Activated CD8-positive, alpha-beta memory T cell treated with anti-CD3 and anti-CD28 coated beads, Interleukin-2, amount 10 ng/mL, durations not matched to agents 7 days and 5 days (primary cell): Measurements from ENCODE around the gene CHD6. TPM values are rescaled to one million over a fixed set of nuclear protein-coding genes. Genes with fewer than 3 reads are reported as not detected.

Experiments
- ATAC-seq: fragments of 150-1000 bp; cut with Tn5 transposase; one replicate; pipeline ENCODE4 v1.10.0; 2021; ENCODE audit warnings: moderate library complexity
- CTCF ChIA-PET: fragments of 350-600 bp; sonication (Branson Sonifier 250); formaldehyde crosslinking; loops from one replicate; lab custom pipeline; 2021; ENCODE audit warnings: antibody characterized with exemption; lab: Charles Lee
- DNase-seq: peaks from one replicate; pipeline ENCODE4 v3.0.0-alpha.2; 2020
- H3K27ac Mint-ChIP-seq: one replicate; pipeline ENCODE4 v1.8.0; 2021; ENCODE audit warnings: mild to moderate bottlenecking, mixed read lengths
- H3K27me3 Mint-ChIP-seq: one replicate; pipeline ENCODE4 v1.8.0; 2021; ENCODE audit warnings: mixed read lengths
- H3K36me3 Mint-ChIP-seq: one replicate; pipeline ENCODE4 v1.8.0; 2021; ENCODE audit warnings: mild to moderate bottlenecking, mixed read lengths
- H3K4me1 Mint-ChIP-seq: one replicate; pipeline ENCODE4 v1.8.0; 2021; ENCODE audit warnings: mixed read lengths
- H3K4me3 Mint-ChIP-seq: one replicate; pipeline ENCODE4 v1.8.0; 2021; ENCODE audit warnings: mild to moderate bottlenecking, moderate library complexity, mixed read lengths
- H3K9me3 Mint-ChIP-seq: one replicate; pipeline ENCODE4 v1.8.0; 2022; ENCODE audit warnings: low read depth, mixed read lengths
- total RNA-seq, 2 experiments: library from RNA; stranded (reverse); gene quantifications; one replicate each; pipeline ENCODE4 v1.2.3, GENCODE V29; 2021

The CHD6 gene
- total RNA-seq, 2 experiments from 2014 or later = 32.2 to 33.5 TPM

DNA sequence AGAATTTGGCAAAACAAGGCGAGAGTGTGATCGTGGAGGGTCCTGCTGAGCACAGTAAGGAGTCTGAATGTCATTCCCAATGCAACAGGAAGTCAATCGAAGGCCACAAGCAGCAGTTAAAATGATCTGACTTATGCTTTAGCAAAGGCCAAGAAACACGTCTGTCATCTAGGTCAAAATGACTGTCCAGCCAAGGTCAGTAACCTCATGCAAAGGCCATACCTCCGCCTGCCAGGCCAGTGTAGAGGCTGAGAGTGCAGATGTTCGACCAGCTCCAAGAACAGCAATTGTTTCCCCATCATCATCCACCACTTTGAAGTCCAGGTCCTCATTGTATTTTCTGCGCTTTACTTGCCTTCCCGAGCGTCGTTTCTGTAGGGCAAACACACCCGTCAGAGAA lies 105.6 kb downstream of the CHD6 start:
- ATAC-seq = no peak
- H3K9me3 Mint-ChIP-seq = no peaks in the 10 kb centered on the region
- CTCF ChIA-PET = no interaction called here
- H3K27ac Mint-ChIP-seq = no peak overlapping the region
- DNase-seq = no peak
- no peaks in the 10 kb centered on the region for H3K27me3 Mint-ChIP-seq
- peaks cover 23% of the 10 kb centered on the region for H3K36me3 Mint-ChIP-seq
- peaks cover 2% of the 10 kb centered on the region for H3K4me1 Mint-ChIP-seq
- no peak overlapping the region for H3K4me3 Mint-ChIP-seq

DNA sequence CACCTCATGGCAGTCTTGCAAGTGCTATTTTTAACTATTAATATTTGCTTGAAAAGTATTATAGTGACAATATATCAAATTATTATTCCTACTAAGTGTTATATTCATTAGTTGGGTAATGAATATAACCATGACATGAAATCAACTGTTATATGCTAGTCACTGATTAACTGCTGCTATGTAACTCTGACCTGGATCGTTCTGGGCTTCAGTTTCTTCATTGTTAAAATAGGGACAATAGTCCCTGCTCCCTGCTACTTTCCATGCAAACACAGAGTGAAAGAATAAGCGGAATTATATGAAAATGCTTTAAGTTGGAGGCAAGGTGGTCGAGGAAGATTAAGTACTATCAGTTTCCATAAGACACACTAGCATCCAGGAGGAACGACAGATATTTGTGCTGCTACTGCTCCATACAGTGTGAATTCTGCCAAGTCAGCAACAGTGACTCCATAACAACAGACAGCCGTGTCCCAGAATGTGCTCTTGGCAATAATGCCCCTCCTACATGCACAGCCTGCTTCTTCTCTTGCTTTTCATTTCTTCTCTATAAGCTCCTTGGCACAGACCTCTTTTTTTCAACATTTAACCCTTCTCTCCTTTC lies 107.2 kb downstream of the CHD6 start:
- Mint-ChIP-seq H3K36me3 (peaks cover 25% of the 10 kb centered on the region), H3K4me3 (no peak overlapping the region), H3K9me3 (no peaks in the 10 kb centered on the region), H3K27me3 (no peaks in the 10 kb centered on the region), H3K4me1 (peaks cover 2% of the 10 kb centered on the region), H3K27ac (no peak overlapping the region)
- no peak for DNase-seq
- CTCF ChIA-PET = no interaction called here
- ATAC-seq = no peak

DNA sequence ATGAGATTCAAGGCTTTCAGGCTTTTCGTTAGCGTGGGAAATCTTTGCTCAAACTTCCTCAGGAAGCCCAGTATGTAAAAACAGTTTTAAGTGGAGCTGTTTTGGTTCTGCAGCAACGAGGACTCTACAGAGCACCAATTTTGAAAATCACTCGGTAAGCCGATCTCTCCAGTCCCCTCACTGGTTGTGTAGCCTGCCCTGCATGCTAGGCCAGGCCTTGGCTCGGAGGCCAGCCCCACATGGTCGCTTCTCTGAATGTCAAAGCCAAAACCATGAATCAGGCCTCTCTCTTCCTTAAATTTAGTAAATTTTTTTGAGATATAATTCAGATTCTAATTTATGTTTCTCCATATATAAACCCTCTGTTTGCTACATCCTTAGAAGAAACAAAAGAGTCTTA lies 108.0 kb downstream of the CHD6 start:
- peaks cover 30% of the 10 kb centered on the region for H3K36me3 Mint-ChIP-seq
- ATAC-seq (no peak), DNase-seq (no peak)
- no peak overlapping the region for H3K27ac Mint-ChIP-seq
- CTCF ChIA-PET = no interaction called here
- no peak overlapping the region for H3K4me3 Mint-ChIP-seq
- peaks cover 2% of the 10 kb centered on the region for H3K4me1 Mint-ChIP-seq
- H3K9me3 Mint-ChIP-seq = peaks cover 2% of the 10 kb centered on the region
- no peaks in the 10 kb centered on the region for H3K27me3 Mint-ChIP-seq

DNA sequence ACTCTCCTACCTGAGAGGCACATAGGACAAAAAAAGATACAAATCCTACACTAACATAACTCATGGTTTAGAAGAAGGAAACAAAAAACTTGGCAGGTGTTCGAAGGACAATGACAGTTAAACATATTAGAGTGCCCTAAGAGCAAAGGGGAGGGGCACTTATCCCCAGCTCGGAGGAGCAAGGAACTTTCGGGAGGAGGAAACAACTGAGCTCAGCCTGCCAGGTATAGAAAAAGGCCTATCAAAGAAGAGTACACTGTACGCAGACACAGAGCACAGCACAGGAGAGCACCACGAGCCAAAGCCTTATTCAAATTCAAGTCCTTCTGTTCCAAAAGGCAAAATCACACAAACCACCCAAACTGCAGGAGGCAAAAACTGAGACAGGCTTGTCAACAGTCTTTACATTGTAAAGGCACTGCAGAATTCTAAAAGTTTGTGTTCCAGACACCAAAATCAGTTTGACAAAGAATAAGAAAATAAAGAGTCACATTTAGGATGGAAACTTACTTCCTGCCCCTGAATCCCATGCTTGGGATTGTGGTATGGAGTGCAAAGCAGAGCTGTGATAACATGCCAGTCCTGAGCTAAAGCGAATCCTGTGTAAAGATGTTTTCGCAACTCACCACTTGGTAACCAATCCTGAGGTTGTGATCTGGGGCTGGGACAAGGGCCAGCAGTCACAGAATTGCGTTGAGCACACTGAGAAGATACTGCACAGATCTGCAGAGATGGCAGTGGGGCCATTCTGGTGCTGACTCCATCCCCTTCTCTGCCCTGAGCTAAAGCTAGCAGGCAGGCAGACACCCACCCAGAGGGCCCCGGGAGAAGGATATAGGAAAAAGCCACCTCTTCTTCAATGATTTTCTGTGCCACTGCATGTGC lies 108.6 kb downstream of the CHD6 start:
- H3K27me3 Mint-ChIP-seq = no peaks in the 10 kb centered on the region
- ATAC-seq (no peak), DNase-seq (no peak)
- no peak overlapping the region for H3K4me3 Mint-ChIP-seq
- peaks cover 33% of the 10 kb centered on the region for H3K36me3 Mint-ChIP-seq
- H3K4me1 Mint-ChIP-seq = peaks cover 2% of the 10 kb centered on the region
- H3K9me3 Mint-ChIP-seq = peaks cover 2% of the 10 kb centered on the region
- H3K27ac Mint-ChIP-seq = no peak overlapping the region
- CTCF ChIA-PET = no interaction called here

DNA sequence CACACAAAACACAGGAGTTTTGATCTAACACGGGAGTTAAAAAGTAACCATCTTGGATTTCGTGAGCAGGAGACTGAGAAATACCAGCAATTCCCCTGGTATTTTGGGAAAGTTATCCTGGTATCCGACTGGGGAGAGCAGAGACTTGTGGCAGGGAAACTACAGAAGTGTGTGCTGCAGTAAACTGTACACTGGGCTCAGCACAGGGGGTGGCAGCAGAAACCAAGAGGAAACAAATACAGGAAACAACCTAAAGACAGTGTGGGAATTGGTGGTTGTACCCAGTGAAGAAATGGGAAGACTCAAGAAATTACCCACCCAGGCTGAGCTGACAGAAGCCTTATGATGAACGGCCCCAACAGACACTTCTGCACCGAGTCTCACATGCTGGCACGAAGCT lies 109.8 kb downstream of the CHD6 start:
- Mint-ChIP-seq H3K9me3 (peaks cover 4% of the 10 kb centered on the region), H3K4me1 (peaks cover 2% of the 10 kb centered on the region), H3K36me3 (peaks cover 29% of the 10 kb centered on the region), H3K27me3 (no peaks in the 10 kb centered on the region), H3K4me3 (no peak overlapping the region), H3K27ac (no peak overlapping the region)
- CTCF ChIA-PET = no interaction called here
- no peak for ATAC-seq
- no peak for DNase-seq

DNA sequence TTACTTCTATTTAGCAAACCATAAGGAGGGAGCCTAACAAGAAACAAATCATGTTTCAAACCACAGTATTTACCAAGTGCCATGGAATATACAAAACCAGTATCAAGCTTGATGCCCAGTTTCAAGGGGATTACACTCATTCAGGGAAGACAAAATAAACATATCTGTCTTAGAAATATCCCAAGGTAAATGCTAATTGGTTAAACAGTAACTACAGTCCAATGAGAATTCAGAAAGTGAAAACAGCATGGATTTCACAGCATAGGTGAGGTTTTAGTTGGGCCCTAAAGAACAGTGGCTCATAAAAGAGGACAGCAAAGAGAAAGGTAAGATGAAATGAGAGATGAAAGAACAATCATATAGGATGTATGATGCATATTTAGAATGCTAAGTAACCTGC lies 110.3 kb downstream of the CHD6 start:
- no peak overlapping the region for H3K4me3 Mint-ChIP-seq
- no peak overlapping the region for H3K27ac Mint-ChIP-seq
- peaks cover 29% of the 10 kb centered on the region for H3K36me3 Mint-ChIP-seq
- H3K9me3 Mint-ChIP-seq = peaks cover 4% of the 10 kb centered on the region
- peaks cover 2% of the 10 kb centered on the region for H3K4me1 Mint-ChIP-seq
- H3K27me3 Mint-ChIP-seq = no peaks in the 10 kb centered on the region
- DNase-seq (no peak), ATAC-seq (no peak)
- CTCF ChIA-PET = no interaction called here

DNA sequence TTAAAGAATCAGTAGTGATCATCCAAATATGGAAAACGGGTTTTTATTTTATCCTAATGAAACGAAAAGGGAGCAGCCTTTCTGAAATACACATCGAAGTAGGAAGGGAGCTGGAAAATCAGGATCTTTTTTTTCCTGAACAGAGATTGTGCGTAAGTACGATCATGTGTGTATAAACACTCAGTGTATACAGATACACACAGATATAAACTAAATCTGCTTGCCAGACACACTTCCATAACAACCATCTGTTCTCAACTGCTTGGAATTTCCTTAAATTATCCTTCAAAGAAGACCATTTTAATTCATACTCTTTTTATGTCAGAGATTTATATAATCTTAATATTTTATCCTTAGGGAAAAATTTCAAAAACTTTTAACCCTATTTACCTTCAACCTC lies 110.7 kb downstream of the CHD6 start:
- Mint-ChIP-seq H3K9me3 (peaks cover 4% of the 10 kb centered on the region), H3K27ac (no peak overlapping the region), H3K27me3 (no peaks in the 10 kb centered on the region), H3K36me3 (peaks cover 25% of the 10 kb centered on the region), H3K4me1 (peaks cover 2% of the 10 kb centered on the region), H3K4me3 (no peak overlapping the region)
- ATAC-seq = no peak
- DNase-seq = no peak
- CTCF ChIA-PET = no interaction called here

DNA sequence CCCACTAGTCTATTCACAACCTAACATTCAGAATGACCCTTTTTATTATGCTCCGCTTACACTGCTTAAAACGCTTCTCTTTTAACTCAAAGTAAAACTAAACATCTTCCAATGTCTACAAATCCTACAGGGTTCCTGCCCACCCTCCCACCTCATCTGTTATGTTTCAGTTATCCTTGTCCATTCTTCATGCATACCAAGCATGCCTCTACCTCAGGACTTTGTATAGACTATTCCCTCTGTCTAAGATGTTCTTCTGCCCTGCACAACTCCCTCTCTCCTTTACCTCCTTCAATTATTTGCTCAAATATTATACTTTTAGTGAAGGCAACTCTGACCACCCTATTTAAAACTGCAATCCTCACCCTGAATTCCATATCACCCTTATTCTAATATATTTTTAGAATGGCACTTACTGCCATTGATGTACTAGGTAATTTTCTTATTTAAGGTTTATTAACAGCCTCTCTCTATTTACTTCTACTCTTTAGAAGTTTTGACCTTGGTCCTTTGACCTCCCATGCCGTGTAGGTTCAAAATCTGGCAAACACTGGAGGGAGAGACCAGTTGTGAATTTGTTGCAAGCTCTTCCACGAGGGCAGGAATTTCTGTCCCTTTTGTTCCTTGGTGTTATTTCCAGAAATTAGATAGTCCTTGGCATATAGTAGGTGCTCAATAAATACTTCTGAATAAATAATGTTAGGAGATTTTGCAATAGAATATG lies 111.8 kb downstream of the CHD6 start:
- no peak overlapping the region for H3K4me3 Mint-ChIP-seq
- CTCF ChIA-PET = no interaction called here
- no peak for DNase-seq
- ATAC-seq = no peak
- H3K4me1 Mint-ChIP-seq = peaks cover 2% of the 10 kb centered on the region
- H3K9me3 Mint-ChIP-seq = peaks cover 4% of the 10 kb centered on the region
- no peak overlapping the region for H3K27ac Mint-ChIP-seq
- peaks cover 17% of the 10 kb centered on the region for H3K36me3 Mint-ChIP-seq
- no peaks in the 10 kb centered on the region for H3K27me3 Mint-ChIP-seq

DNA sequence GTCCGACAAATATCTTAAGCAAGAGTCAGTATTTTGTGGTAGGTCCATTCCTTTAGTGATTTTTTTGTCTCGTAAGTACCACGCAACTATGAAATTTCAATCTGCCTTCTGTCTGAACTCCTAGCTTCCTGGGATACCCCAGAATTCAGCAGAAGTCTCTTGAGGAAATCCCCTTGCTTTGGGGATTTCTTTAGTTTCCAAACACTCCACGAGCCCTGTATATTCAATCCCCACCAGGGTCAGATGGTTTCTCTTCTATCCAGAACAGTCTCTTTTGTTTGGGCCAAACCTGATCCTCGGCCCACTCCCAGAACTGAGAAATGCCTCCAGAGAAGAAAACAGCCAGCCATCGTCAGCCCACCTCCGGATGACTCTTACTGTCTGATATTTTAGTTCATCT lies 113.0 kb downstream of the CHD6 start:
- CTCF ChIA-PET = interaction anchor here (1.0 kb wide), 1 partner anchor 10 kb away, joined by 4 read pairs; no protein-coding TSS in a partner anchor
- peaks cover 17% of the 10 kb centered on the region for H3K36me3 Mint-ChIP-seq

DNA sequence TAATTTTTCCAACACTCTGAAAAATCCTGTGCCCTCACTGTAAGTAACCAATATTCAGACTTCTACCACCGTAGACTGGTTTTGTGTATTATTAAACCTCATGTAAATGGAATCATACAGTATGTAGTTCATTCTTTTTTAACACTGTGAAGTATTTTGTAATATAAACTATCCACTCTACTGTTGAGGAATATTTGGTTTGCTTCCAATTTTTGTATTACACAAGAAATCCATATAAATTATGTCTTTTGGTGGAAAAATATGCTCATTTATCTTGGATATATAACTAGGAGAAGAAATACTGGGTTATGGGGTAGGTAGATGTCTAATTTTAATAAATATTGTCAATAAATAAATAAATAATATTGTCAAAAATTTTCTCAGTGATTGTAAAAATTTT lies 116.8 kb downstream of the CHD6 start:
- Mint-ChIP-seq H3K4me1 (no peaks in the 10 kb centered on the region), H3K4me3 (no peak overlapping the region), H3K36me3 (peaks cover 12% of the 10 kb centered on the region), H3K9me3 (peaks cover 4% of the 10 kb centered on the region), H3K27me3 (no peaks in the 10 kb centered on the region), H3K27ac (no peak overlapping the region)
- ATAC-seq (no peak), DNase-seq (no peak)
- CTCF ChIA-PET = no interaction called here

More for the DNA sequence above, 113.0 kb downstream of the CHD6 start:
- Mint-ChIP-seq H3K4me3 (no peak overlapping the region), H3K27ac (no peak overlapping the region), H3K4me1 (peaks cover 2% of the 10 kb centered on the region), H3K27me3 (no peaks in the 10 kb centered on the region), H3K9me3 (peaks cover 4% of the 10 kb centered on the region)
- DNase-seq (no peak), ATAC-seq (no peak)

DNA sequence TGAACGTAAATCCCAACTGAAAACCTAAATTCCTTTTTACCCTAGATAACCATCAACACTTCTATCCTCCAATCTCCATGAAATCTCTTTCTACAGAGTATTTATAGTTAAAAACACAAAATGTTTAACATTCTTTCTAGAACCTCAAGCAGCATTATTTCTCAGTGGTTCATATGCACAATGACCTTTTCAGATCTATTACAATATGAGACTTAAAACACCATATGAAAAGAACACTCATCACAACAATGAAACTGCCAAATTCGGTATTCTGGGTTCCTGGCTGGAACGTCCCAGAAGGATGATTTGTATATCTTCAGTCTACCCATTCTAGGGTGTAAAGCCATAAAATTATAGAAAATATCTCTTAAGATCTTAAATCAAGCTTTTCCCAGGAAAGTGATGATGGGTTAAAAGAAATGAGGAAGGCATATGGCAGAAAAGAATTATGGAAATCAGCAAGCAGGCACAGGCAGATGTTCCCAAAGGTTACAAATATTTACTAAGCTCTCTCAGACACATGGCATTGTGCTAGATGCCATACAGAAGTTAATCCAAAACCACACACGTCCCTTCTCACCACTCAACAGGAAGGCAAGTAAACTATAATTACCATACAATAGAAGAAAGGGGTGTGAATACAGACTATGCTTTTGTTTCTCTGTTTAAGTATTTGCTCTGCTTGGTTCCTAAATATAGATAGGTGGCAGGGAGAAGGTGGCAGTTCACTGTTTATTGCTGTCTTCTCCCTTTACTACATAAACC lies 118.0 kb downstream of the CHD6 start:
- H3K27ac Mint-ChIP-seq = no peak overlapping the region
- peaks cover 5% of the 10 kb centered on the region for H3K36me3 Mint-ChIP-seq
- CTCF ChIA-PET = no interaction called here
- H3K9me3 Mint-ChIP-seq = peaks cover 2% of the 10 kb centered on the region
- H3K4me1 Mint-ChIP-seq = no peaks in the 10 kb centered on the region
- H3K27me3 Mint-ChIP-seq = no peaks in the 10 kb centered on the region
- DNase-seq = no peak
- H3K4me3 Mint-ChIP-seq = no peak overlapping the region
- no peak for ATAC-seq

DNA sequence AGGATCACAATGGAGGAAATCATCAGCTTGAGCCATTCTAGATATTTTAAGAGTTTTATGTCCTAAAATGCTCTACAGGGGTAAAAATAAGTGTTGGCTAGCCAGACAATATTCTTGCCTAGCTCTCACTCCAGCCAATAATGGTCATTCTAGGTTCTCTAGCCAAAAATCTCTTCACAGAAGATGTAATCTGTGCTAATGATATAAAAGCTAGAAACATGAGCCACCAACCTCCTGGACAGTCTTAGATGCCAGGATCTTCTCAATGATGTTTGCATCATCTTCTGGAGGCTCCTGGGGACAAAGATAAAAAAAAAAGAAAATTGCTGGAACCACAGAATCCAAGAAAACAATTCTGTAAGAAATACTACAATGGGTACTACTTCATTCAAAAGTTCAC lies 119.1 kb downstream of the CHD6 start:
- ATAC-seq (no peak), DNase-seq (no peak)
- peaks cover 1% of the 10 kb centered on the region for H3K9me3 Mint-ChIP-seq
- no peaks in the 10 kb centered on the region for H3K4me1 Mint-ChIP-seq
- H3K27ac Mint-ChIP-seq = no peak overlapping the region
- H3K36me3 Mint-ChIP-seq = peaks cover 1% of the 10 kb centered on the region
- no peaks in the 10 kb centered on the region for H3K27me3 Mint-ChIP-seq
- CTCF ChIA-PET = no interaction called here
- no peak overlapping the region for H3K4me3 Mint-ChIP-seq

DNA sequence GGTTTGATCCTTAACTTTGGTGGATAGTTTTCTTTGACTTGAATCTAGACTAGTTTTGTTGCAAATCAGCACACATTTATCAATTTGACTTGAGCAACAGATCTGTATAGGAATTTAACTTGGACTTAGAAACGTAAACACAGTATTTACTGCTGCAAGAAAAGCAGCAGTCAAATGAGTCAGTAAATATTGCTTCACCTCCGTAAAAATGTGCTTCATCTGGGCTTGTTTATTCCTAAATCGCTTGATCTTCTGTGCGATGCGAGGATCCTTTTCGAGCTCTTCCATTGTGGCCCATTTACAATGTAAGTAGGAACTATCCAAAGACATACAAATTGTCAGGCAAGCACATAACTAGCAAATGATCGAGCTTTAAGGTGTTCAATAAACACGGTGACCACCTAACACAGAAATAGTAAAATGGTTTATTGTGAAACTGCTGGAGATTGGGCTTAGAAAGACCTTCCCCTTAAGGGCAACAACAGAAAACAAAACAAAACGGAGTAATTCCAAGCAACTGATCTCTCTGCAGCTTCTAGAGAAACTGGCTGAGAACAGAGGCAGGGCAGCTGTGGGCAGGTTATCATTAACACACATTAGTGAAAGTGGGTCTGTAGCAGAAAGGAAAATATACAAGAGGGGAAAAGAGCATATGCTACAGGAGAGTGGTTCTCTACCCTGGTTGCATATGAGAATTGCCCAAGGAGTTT lies 120.8 kb downstream of the CHD6 start:
- Mint-ChIP-seq H3K27ac (no peak overlapping the region), H3K9me3 (no peaks in the 10 kb centered on the region), H3K36me3 (no peaks in the 10 kb centered on the region), H3K27me3 (no peaks in the 10 kb centered on the region), H3K4me3 (no peak overlapping the region), H3K4me1 (no peaks in the 10 kb centered on the region)
- DNase-seq (no peak), ATAC-seq (no peak)
- CTCF ChIA-PET = no interaction called here
